ENCODE results near the gene KLRF2. TPM values are rescaled to one million over a fixed set of nuclear protein-coding genes. Genes with fewer than 3 reads are reported as not detected.

Gene KLRF2
- total RNA-seq, 1 donor from 2014 or later: not detected

- H3K4me1 Mint-ChIP-seq (ENCODE audit: low read depth, unreplicated experiment): no peaks in the 10 kb centered on the region
- no peak overlapping the region for H3K4me3 Mint-ChIP-seq (ENCODE audit: unreplicated experiment)
- H3K9me3 Mint-ChIP-seq (ENCODE audit: unreplicated experiment): no peaks in the 10 kb centered on the region
- H3K27ac Mint-ChIP-seq (ENCODE audit: unreplicated experiment): no peak overlapping the region
- DNase-seq: no peak
- no peak for TF ChIP-seq CTCF (IDR thresholded peaks at IDR 0.05; ENCODE audit: partially characterized antibody, unreplicated experiment)
- H3K27me3 Mint-ChIP-seq (ENCODE audit: unreplicated experiment): no peaks in the 10 kb centered on the region
- no peaks in the 10 kb centered on the region for H3K36me3 Mint-ChIP-seq (ENCODE audit: unreplicated experiment)
Observed at GRCh38 chr12:9899209-9899608, 17.9 kb downstream of the KLRF2 start.

- no peaks in the 10 kb centered on the region for H3K36me3 Mint-ChIP-seq (ENCODE audit: unreplicated experiment)
- no peaks in the 10 kb centered on the region for H3K27me3 Mint-ChIP-seq (ENCODE audit: unreplicated experiment)
- no peak for DNase-seq
- no peak for TF ChIP-seq CTCF (IDR thresholded peaks at IDR 0.05; ENCODE audit: partially characterized antibody, unreplicated experiment)
- no peak overlapping the region for H3K27ac Mint-ChIP-seq (ENCODE audit: unreplicated experiment)
- H3K4me1 Mint-ChIP-seq (ENCODE audit: low read depth, unreplicated experiment): no peaks in the 10 kb centered on the region
- no peak overlapping the region for H3K4me3 Mint-ChIP-seq (ENCODE audit: unreplicated experiment)
- no peaks in the 10 kb centered on the region for H3K9me3 Mint-ChIP-seq (ENCODE audit: unreplicated experiment)
Observed at GRCh38 chr12:9900930-9901329, 19.6 kb downstream of the KLRF2 start.

- H3K27ac Mint-ChIP-seq (ENCODE audit: unreplicated experiment): no peak overlapping the region
Observed at GRCh38 chr12:9902539-9903228, 21.4 kb downstream of the KLRF2 start.

GRCh38 chr12:9906873-9907272, 25.6 kb downstream of the KLRF2 start:
- peaks cover 5% of the 10 kb centered on the region for H3K9me3 Mint-ChIP-seq (ENCODE audit: unreplicated experiment)
- no peak overlapping the region for H3K27ac Mint-ChIP-seq (ENCODE audit: unreplicated experiment)
- peaks cover 10% of the 10 kb centered on the region for H3K36me3 Mint-ChIP-seq (ENCODE audit: unreplicated experiment)
- no peaks in the 10 kb centered on the region for H3K4me1 Mint-ChIP-seq (ENCODE audit: low read depth, unreplicated experiment)
- H3K4me3 Mint-ChIP-seq (ENCODE audit: unreplicated experiment): no peak overlapping the region
- TF ChIP-seq CTCF (IDR thresholded peaks at IDR 0.05; ENCODE audit: partially characterized antibody, unreplicated experiment): no peak
- H3K27me3 Mint-ChIP-seq (ENCODE audit: unreplicated experiment): peaks cover 1% of the 10 kb centered on the region
- no peak for DNase-seq

More at GRCh38 chr12:9902539-9903228, 21.4 kb downstream of the KLRF2 start:
- Mint-ChIP-seq H3K36me3 (ENCODE audit: unreplicated experiment) (no peaks in the 10 kb centered on the region), H3K9me3 (ENCODE audit: unreplicated experiment) (no peaks in the 10 kb centered on the region), H3K27me3 (ENCODE audit: unreplicated experiment) (no peaks in the 10 kb centered on the region), H3K4me3 (ENCODE audit: unreplicated experiment) (no peak overlapping the region), H3K4me1 (ENCODE audit: low read depth, unreplicated experiment) (no peaks in the 10 kb centered on the region)
- no peak for TF ChIP-seq CTCF (IDR thresholded peaks at IDR 0.05; ENCODE audit: partially characterized antibody, unreplicated experiment)
- no peak for DNase-seq

GRCh38 chr12:9907769-9908168, 26.5 kb downstream of the KLRF2 start:
- Mint-ChIP-seq H3K4me1 (ENCODE audit: low read depth, unreplicated experiment) (no peaks in the 10 kb centered on the region), H3K27me3 (ENCODE audit: unreplicated experiment) (peaks cover 1% of the 10 kb centered on the region), H3K36me3 (ENCODE audit: unreplicated experiment) (peaks cover 10% of the 10 kb centered on the region), H3K9me3 (ENCODE audit: unreplicated experiment) (peaks cover 5% of the 10 kb centered on the region), H3K27ac (ENCODE audit: unreplicated experiment) (no peak overlapping the region), H3K4me3 (ENCODE audit: unreplicated experiment) (no peak overlapping the region)
- no peak for DNase-seq
- no peak for TF ChIP-seq CTCF (IDR thresholded peaks at IDR 0.05; ENCODE audit: partially characterized antibody, unreplicated experiment)
